Measurements from ENCODE around the gene P2RX4. TPM values are rescaled to one million over a fixed set of nuclear protein-coding genes. Genes with fewer than 3 reads are reported as not detected.

P2RX4 gene
- total RNA-seq, 2 donors from 2014 or later: 11.5 to 21.1 TPM

- no peak for DNase-seq
- H3K36me3 ChIP-seq (ENCODE audit: control insufficient read depth, insufficient read depth, low read length): no peaks in the 10 kb centered on the region
- no peak overlapping the region for H3K9ac ChIP-seq (ENCODE audit: extremely low read depth, low read length, poor library complexity, severe bottlenecking)
- no peaks in the 10 kb centered on the region for H3K9me3 ChIP-seq (ENCODE audit: control insufficient read depth, low read length)
- H3K27me3 ChIP-seq (ENCODE audit: control insufficient read depth, insufficient read depth, low read length, poor library complexity, severe bottlenecking): peaks cover 95% of the 10 kb centered on the region
- no peak for TF ChIP-seq CTCF (conservative IDR thresholded peaks at IDR 0.05)
- H3K4me3 Mint-ChIP-seq: no peak overlapping the region
- H3K9me3 Mint-ChIP-seq: no peaks in the 10 kb centered on the region
- 93% methylated on average over 1 of the region's 3 CpGs; no CpG with 5 or more reads in 1 of the 2 experiments for WGBS, 2 experiments (ENCODE audit: insufficient coverage in 1 of 2, insufficient read length in 1 of 2)
- no peaks in the 10 kb centered on the region for H3K4me1 ChIP-seq (ENCODE audit: control insufficient read depth, insufficient read depth, low read length)
- H3K4me1 Mint-ChIP-seq: no peaks in the 10 kb centered on the region
- H3K27ac ChIP-seq (ENCODE audit: low read depth, low read length): no peak overlapping the region
- no peak overlapping the region for H3K27ac Mint-ChIP-seq
- no peak overlapping the region for H3K4me3 ChIP-seq (ENCODE audit: low read length)
- no peaks in the 10 kb centered on the region for H3K36me3 Mint-ChIP-seq (ENCODE audit: low read depth)
- peaks cover 73% of the 10 kb centered on the region for H3K27me3 Mint-ChIP-seq (ENCODE audit: insufficient read depth)
Observed at GRCh38 chr12:121167951-121168350, 42.0 kb upstream of the P2RX4 start.

DNA sequence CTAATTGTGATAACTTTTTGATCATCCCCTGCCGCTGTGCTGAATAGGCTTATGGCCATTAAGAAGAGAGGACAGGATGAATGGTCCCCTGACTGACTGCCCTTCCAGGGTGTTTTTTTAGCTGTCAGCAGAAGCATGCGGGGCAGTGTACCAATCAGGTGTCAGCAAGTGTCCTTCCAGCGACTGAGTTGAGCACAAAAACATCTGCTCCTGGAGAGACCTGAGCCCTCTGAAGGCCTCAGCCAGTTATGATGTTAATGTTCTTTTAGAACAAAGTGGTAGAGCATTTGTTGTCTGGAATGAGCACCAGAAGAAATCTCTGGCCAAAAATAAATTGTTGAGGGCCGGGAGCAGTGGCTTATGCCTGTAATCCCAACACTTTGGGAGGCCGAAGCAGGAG is 39.8 kb upstream of the P2RX4 start:
- TF ChIP-seq CTCF (conservative IDR thresholded peaks at IDR 0.05): no peak
- H3K4me3 ChIP-seq (ENCODE audit: low read length): no peak overlapping the region
- no peaks in the 10 kb centered on the region for H3K4me1 ChIP-seq (ENCODE audit: control insufficient read depth, insufficient read depth, low read length)
- peaks cover 98% of the 10 kb centered on the region for H3K27me3 ChIP-seq (ENCODE audit: control insufficient read depth, insufficient read depth, low read length, poor library complexity, severe bottlenecking)
- Mint-ChIP-seq H3K4me3 (no peak overlapping the region), H3K27me3 (ENCODE audit: insufficient read depth) (peaks cover 82% of the 10 kb centered on the region), H3K9me3 (no peaks in the 10 kb centered on the region), H3K27ac (no peak overlapping the region), H3K36me3 (ENCODE audit: low read depth) (no peaks in the 10 kb centered on the region), H3K4me1 (no peaks in the 10 kb centered on the region)
- DNase-seq: no peak
- H3K36me3 ChIP-seq (ENCODE audit: control insufficient read depth, insufficient read depth, low read length): no peaks in the 10 kb centered on the region
- H3K9ac ChIP-seq (ENCODE audit: extremely low read depth, low read length, poor library complexity, severe bottlenecking): no peak overlapping the region
- H3K27ac ChIP-seq (ENCODE audit: low read depth, low read length): no peak overlapping the region
- WGBS, 2 experiments (ENCODE audit: insufficient coverage in 1 of 2, insufficient read length in 1 of 2): 61 to 67% methylated on average over 5 of the region's 5 CpGs
- no peaks in the 10 kb centered on the region for H3K9me3 ChIP-seq (ENCODE audit: control insufficient read depth, low read length)

DNA sequence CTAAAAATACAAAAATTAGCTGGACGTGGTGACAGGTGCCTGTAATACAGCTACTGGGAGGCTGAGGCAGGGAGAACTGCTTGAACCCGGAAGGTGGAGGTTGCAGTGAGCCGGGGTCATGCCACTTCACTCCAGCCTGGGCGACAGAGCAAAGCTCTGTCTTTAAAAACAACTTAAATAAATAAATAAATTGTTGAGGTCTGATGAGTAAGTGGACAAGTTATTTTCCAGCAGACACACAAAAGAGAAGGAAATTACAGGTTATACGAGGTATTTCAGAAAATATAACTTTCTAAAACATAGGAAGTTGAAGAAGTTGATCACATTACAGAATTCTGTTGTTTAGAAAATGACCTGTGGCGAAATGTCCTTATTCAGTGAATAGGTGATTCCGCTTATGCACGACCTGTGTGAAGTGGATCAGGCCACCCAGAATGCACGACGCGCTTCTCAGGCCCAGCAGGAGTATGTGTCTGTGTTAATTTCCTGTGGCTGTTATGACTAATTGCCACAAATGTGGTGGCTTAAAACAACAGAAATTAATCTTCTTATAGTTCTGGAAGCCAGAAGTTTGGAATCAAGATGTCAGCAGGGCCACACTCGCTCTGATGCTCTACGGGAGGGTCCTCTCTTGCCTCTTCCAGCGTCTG is 39.2 kb upstream of the P2RX4 start:
- Mint-ChIP-seq H3K27me3 (ENCODE audit: insufficient read depth) (peaks cover 82% of the 10 kb centered on the region), H3K27ac (no peak overlapping the region), H3K9me3 (no peaks in the 10 kb centered on the region), H3K4me3 (no peak overlapping the region), H3K36me3 (ENCODE audit: low read depth) (no peaks in the 10 kb centered on the region), H3K4me1 (no peaks in the 10 kb centered on the region)
- H3K4me3 ChIP-seq (ENCODE audit: low read length): no peak overlapping the region
- DNase-seq: no peak
- no peaks in the 10 kb centered on the region for H3K4me1 ChIP-seq (ENCODE audit: control insufficient read depth, insufficient read depth, low read length)
- H3K9ac ChIP-seq (ENCODE audit: extremely low read depth, low read length, poor library complexity, severe bottlenecking): no peak overlapping the region
- H3K36me3 ChIP-seq (ENCODE audit: control insufficient read depth, insufficient read depth, low read length): no peaks in the 10 kb centered on the region
- WGBS, 2 experiments (ENCODE audit: insufficient coverage in 1 of 2, insufficient read length in 1 of 2): 86% methylated on average over 9 to 12 of the region's 14 CpGs
- peaks cover 98% of the 10 kb centered on the region for H3K27me3 ChIP-seq (ENCODE audit: control insufficient read depth, insufficient read depth, low read length, poor library complexity, severe bottlenecking)
- TF ChIP-seq CTCF (conservative IDR thresholded peaks at IDR 0.05): no peak
- no peak overlapping the region for H3K27ac ChIP-seq (ENCODE audit: low read depth, low read length)
- no peaks in the 10 kb centered on the region for H3K9me3 ChIP-seq (ENCODE audit: control insufficient read depth, low read length)
